NCI-H1092 treated with DMSO at 0.1 percent for 48 hours (cell line): ENCODE results near the gene PPP1R9B.
A peak's percentile ranks its signal among the peaks of the same experiment; 100 is the strongest.

Source experiments
- DNase-seq: peaks from one replicate; lab custom pipeline; 2025; lab: John Stamatoyannopoulos, UW

Gene PPP1R9B

DNA sequence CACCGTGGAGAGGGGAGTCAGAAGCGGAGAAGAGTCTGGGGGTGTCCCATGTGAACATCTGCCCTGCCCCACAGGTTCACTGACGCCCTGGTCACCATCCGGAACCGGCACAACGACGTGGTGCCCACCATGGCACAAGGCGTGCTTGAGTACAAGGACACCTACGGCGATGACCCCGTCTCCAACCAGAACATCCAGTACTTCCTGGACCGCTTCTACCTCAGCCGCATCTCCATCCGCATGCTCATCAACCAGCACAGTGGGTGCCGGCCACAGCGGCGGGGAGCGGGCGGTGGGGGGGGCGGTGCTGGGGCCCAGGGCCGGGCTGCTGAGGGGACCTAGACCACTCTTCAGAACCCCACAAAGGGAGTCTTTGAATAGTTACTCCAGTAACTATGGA lies 44.7 kb downstream of the PPP1R9B start:
- no peak for DNase-seq

GRCh38 chr17:50103941-50104340 lies 46.5 kb downstream of the PPP1R9B start:
- no peak for DNase-seq

DNA sequence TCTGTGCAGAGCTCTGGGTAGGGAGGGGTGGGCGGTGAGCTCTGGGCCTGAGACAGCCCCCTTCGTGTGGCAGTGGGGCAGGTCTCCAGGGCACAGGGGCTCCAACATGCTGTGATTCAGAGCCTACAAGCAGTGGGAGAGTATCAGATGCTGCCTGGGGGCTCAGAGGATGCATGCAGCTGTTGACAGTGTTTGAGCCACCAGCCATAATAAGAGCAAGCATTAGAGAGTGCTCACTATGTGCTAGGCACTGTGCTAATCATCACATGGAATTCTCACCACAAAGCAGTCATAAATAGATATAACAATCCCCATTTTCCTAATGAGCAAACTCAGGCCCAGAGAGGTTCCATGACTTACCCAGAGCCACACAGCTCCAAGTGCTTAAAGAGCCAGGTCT lies 47.2 kb downstream of the PPP1R9B start:
- no peak for DNase-seq

- no peak for DNase-seq
Measured at GRCh38 chr17:50102164-50102991, 48.1 kb downstream of the PPP1R9B start.

DNA sequence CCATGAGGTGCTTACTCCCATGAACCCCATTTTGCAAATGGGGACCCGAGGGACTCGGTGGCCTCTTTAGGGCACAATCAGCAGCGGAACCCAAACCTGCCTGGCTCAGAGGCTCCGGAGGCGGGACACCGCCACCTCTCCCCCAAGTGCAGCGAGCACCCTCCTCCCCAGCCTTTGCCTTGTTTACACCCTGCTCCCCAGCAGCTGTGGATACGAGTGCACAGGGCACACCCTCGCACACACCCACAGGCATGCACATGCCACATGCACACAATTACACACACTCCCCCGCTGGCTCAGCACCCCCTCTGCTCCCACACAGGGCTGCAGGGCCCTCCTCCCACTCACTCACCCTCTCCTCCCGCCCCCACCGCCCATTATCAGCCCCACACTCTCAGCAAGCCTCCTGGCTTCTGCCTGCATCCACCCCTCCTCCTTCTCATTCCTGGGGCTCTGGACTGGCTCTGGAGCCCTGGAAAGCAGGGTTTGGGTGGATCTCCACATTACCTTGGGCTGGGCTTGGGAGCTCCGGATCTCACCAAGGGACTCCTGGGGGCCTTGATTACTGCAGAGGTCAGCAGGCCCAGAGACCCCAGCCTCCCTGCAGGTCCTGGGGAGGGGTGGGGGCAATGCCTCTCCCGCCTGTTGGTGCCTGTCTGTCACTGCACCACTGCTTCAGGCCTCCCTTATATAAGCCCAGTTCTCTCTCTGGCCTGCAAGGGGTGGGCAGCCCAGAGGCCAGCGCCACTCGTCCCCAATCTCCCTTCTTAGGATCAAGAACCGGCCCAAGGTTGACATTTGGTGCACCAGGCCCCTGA lies 48.9 kb downstream of the PPP1R9B start:
- DNase-seq = no peak

DNA sequence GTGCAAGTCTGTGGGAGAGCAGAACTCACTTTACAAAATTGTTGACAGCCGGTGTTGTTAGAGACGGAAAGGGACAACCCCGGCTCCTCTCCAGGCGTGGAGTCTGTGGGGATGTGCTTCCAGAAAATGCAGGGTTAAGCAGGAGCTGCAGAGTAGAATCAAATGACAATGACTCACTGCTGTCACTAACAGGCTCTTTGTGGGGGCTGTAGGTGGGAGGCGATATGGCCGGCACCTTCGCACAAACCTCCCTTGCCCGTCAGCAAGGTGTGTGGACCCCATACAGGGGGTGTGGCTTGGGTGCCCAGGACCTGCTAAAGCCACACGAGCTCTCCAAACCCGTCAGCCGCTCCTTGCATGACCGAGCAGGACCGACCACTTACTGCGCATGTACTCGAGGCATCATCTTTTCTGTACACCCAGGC lies 49.5 kb downstream of the PPP1R9B start:
- no peak for DNase-seq

DNA sequence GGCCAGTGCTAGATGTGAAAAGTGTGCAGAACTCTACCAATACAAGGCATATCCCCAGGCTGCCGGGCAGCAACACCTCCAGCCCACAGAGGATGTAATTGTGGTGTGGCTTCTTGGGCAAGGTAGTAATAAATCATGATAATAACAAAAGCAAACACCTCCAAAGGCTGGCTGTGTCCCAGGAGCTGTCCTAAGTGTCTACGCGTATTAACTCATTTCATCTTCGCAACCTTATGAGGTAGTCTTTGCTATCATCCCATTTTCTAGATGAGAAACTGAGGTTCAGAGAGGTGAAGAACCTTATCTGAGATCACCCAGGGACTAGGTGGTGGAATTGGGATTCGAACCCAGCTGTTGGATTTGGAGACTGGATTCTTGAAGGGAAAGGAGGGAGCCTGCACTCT lies 50.0 kb downstream of the PPP1R9B start:
- no peak for DNase-seq

DNA sequence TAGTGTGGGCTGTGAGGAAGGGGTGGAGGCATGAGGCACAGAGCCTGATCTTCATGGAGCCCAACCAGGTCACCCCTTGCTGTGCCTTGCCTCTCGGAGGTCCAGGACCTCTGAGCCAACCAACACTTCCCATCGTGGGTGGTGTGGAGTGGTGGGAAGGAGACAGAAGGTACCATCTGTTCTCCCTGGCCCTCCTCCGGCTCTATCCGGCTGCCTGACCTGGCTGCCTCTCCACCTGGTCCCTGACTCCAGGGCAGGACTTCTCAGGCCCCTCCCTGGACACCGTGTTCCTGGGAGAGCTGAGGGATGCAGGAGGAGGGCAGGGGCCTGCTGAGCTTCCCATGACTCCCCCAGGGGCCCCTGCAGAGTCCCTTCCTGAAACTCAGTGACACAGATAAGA lies 51.5 kb downstream of the PPP1R9B start:
- DNase-seq = no peak

DNA sequence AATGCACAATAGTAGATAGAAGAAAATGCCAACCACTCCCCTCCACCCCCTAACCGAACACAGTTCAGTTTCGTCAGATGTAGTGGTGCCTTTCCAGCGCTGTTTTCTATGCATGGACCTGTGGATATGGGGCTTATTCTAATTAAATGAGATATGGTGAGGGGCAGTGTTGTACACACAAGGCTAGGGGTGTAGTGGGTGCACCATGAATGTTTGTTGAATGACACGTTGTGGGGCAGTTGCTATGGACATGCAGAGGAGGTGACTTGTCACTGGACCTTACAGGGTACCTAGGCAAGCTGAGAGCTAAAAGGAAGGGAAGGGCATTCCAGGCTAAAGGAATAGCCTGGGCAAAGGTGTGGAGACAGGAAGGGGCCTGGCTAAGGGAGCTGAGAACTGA lies 51.9 kb downstream of the PPP1R9B start:
- no peak for DNase-seq

GRCh38 chr17:50097926-50098325 lies 52.6 kb downstream of the PPP1R9B start:
- DNase-seq = no peak

DNA sequence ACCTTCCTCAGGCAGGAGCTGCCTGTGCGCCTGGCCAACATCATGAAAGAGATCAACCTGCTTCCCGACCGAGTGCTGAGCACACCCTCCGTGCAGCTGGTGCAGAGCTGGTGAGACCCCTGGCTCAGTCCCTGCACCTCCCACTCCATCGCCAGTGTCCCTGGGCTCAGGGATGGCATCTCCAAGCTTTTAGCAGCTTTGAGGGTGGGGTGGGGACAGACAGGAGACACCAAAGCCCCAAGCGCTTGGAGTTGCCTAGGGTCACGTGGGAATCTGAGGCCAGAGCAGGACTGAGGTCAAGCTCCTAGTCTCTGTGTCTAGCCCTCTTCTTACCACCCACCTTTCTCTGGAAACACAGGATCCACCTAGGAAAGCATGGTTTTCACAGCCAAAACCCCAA lies 53.0 kb downstream of the PPP1R9B start:
- DNase-seq = no peak

- no peak for DNase-seq
Measured at GRCh38 chr17:50096758-50097157, 53.7 kb downstream of the PPP1R9B start.

DNA sequence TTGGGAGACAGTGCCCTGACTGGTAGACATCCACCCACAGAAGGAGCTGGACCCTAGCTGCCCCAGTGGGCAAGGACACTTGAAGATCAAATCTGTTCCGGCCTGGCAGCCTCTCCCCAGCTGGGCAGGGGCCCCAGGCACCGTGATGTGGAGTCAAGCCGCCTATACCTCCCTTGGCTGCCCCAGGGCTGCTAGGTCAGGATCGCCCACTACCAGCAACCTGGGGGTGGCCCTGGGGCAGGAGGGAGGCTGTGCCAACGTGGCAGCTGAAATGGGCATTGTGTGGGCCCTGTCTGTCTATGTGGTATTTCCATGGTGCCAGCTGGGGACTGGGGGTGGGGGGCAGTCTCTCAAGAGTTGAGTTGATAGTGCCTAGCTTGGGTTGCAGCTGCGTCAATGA lies 54.4 kb downstream of the PPP1R9B start:
- no peak for DNase-seq

- DNase-seq = no peak
Measured at GRCh38 chr17:50095626-50096037, 54.8 kb downstream of the PPP1R9B start.

- DNase-seq = peak; percentile 91
Measured at GRCh38 chr17:50094753-50095619, 55.5 kb downstream of the PPP1R9B start, which contains the start of gene PDK2. Gene PDK2, plus strand, starts transcription at chr17:50095351. Its CDS starts 85 bp downstream, at chr17:50095436.

GRCh38 chr17:50094243-50094752 lies 56.2 kb downstream of the PPP1R9B start:
- peak; percentile 86 for DNase-seq

- DNase-seq = no peak
Measured at GRCh38 chr17:50093807-50094206, 56.7 kb downstream of the PPP1R9B start.

GRCh38 chr17:50093246-50093645 lies 57.2 kb downstream of the PPP1R9B start:
- no peak for DNase-seq

DNA sequence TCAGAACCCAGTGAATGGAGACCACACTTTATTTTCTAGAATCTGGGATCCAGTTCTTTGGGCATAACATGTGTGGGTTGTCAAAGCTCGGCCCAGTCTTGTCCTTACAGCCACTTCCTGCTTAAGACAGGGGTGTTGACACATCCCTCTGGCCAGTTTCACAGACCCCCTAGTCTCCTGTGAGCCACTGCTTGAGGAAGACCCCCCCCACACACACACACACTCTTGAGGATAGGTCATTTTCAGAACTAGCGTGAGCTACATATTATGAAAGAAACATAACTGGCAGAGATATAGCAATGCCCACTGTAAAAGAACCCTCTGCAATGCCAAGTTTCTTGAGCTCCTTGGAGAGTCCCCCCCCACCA lies 58.6 kb downstream of the PPP1R9B start:
- DNase-seq = no peak

DNA sequence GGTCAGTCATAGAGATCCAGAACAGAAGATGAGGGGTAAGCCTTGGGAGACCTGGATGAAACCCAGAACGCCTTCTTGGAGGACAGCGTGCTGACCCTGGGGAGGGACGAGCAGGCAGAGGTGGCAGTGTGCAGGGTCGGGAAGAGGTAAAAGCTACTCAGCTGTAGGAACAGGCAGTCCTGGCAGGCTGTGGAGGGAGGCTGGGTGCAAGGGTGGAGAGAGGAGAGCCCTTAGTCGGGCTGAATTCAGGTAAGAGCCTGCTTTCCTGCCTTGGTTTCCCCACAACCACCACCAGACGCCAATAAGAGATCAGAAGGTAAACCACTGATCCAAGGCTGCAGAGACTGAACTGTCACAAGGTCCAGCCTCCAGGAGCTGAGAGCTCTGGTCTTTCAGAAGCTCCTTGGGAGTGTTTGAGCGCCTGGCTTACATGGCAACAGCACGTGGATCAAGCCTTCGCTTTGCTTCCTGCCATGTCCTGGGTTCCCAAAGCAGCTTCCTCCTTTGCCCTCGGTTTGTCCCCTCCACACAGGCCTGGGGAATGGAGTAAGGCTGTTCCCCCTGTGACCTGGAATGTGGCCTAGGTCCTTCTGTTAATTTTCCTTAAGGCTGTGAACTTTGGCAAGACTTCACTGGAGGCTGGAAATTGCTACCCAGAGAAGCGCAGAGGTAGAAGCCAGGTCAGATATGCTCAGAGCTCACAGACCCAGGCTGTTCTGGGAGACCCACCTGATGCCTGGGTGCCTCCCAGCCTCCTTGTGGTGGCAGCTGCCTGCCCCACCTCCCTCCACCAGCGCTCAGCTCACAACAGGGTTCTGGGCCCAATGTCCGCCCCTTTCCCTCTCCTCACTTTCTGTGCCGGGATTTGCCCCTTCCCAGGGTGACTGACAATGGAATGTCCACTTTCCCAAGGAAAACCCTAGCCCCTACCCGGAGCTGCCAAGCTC lies 59.2 kb downstream of the PPP1R9B start:
- no peak for DNase-seq

DNA sequence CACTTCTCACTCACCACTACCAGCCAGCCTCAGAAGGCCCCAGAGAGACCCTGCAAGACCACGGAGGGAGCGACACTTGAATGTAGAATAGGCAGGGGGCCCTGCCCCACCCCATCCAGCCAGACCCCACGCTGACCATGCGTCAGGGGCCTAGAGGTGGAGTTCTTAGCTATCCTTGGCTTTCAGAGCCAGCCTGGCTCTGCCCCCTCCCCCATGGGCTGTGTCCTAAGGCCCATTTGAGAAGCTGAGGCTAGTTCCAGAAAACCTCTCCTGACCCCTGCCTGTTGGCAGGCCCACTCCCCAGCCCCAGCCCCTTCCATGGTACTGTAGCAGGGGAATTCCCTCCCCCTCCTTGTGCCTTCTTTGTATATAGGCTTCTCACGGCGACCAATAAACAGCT lies 60.4 kb downstream of the PPP1R9B start:
- DNase-seq = no peak
